A549 (cell line): Measurements from ENCODE around the gene LRCH2.

Experiments used
- ATOH8 ChIP-seq: fragments of 250-450 bp; sonication (Bioruptor Pico); IDR thresholded peaks from 2 replicates; pipeline ENCODE4 v1.5.0; 2020; ENCODE audit warnings: low read depth, mild to moderate bottlenecking, moderate library complexity
- BHLHE40 ChIP-seq: IDR thresholded peaks from 2 replicates; pipeline ENCODE4 v1.6.1; 2012; ENCODE audit warnings: low read depth, low read length, inconsistent platforms
- CBX2 ChIP-seq: fragments of 200-600 bp; sonication (generic); IDR thresholded peaks from 2 replicates; pipeline ENCODE4 v1.6.1; 2016; ENCODE audit warnings: low read depth, mild to moderate bottlenecking, borderline replicate concordance
- CEBPB ChIP-seq, 2 experiments: fragments of >200 bp in 1 of 2; sonication (Bioruptor Twin) in 1 of 2; formaldehyde crosslinking in 1 of 2; IDR thresholded peaks; 2 replicates each; pipeline ENCODE4 v1.6.1; 2012 to 2016
- CTCF ChIP-seq: fragments of >200 bp; sonication (Bioruptor Twin); formaldehyde crosslinking; IDR thresholded peaks from 3 replicates; pipeline ENCODE4 v1.5.1; 2016
- EHMT2 ChIP-seq: fragments of 200-600 bp; sonication (generic); IDR thresholded peaks from 2 replicates; pipeline ENCODE4 v1.6.1; 2016; ENCODE audit warnings: antibody characterized with exemption, low read depth, mild to moderate bottlenecking, moderate library complexity
- EP300 ChIP-seq, 2 experiments: fragments of >200 bp; sonication (Bioruptor Twin); formaldehyde crosslinking; IDR thresholded peaks; 2 replicates in 1 of 2; 3 replicates in 1 of 2; pipeline ENCODE4 v1.6.1; 2016 to 2017
- POLR2A ChIP-seq: IDR thresholded peaks from 2 replicates; pipeline ENCODE4 v1.6.1; 2012; ENCODE audit warnings: mild to moderate bottlenecking, low read length
- RFX5 ChIP-seq: fragments of 450-650 bp; IDR thresholded peaks from 2 replicates; pipeline ENCODE4 v1.7.1; 2014; ENCODE audit warnings: antibody characterized with exemption, mild to moderate bottlenecking, moderate library complexity
- RNF2 ChIP-seq: fragments of 200-600 bp; sonication (generic); IDR thresholded peaks from 2 replicates; pipeline ENCODE4 v1.6.1; 2016; ENCODE audit warnings: low read depth, mild to moderate bottlenecking, antibody characterized with exemption, moderate library complexity, borderline replicate concordance
- TF ChIP-seq, protein P1 (sequence below): fragments of 150-350 bp; IDR thresholded peaks from 2 replicates; pipeline ENCODE4 v1.6.1; 2014; ENCODE audit warnings: low read depth, mild to moderate bottlenecking, low read length
- TF ChIP-seq, protein P2 (sequence below): IDR thresholded peaks from 2 replicates; pipeline ENCODE4 v1.6.1; 2012
- TF ChIP-seq, protein P3 (sequence below): IDR thresholded peaks from 2 replicates; pipeline ENCODE4 v1.6.1; 2012; ENCODE audit warnings: low read depth, borderline replicate concordance

DNA sequence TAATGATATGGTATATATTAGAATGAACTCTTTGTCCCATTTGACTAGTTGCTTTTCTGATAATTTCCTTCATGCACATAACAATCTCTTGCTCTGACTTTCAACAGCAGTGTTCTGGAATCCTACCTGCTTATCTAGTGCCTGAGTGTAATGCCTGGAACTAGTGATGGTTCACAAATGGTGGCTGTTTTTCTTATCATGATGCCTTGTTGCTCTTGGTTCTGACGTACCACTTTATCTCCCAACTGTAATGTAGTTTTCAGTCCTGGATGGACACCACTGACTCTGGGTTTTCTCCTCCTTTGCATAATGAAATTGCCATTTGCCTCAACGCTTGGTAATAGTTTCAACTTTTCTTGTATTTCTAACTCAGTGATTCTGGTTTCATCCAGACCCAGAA, 30.1 kb upstream of the LRCH2 start:
- no peak for TF ChIP-seq CTCF
- TF ChIP-seq ATOH8 (CRISPR knock-in tag): no peak
- no peak for TF ChIP-seq CEBPB (IDR thresholded peaks at IDR 0.05)
- TF ChIP-seq RFX5: no peak
- TF ChIP-seq POLR2A: no peak
- TF ChIP-seq, protein P1, sequence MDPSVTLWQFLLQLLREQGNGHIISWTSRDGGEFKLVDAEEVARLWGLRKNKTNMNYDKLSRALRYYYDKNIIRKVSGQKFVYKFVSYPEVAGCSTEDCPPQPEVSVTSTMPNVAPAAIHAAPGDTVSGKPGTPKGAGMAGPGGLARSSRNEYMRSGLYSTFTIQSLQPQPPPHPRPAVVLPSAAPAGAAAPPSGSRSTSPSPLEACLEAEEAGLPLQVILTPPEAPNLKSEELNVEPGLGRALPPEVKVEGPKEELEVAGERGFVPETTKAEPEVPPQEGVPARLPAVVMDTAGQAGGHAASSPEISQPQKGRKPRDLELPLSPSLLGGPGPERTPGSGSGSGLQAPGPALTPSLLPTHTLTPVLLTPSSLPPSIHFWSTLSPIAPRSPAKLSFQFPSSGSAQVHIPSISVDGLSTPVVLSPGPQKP: no peak
- TF ChIP-seq, protein P2, sequence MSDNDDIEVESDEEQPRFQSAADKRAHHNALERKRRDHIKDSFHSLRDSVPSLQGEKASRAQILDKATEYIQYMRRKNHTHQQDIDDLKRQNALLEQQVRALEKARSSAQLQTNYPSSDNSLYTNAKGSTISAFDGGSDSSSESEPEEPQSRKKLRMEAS: no peak
- no peak for TF ChIP-seq EHMT2
- TF ChIP-seq RNF2: no peak
- TF ChIP-seq, protein P3, sequence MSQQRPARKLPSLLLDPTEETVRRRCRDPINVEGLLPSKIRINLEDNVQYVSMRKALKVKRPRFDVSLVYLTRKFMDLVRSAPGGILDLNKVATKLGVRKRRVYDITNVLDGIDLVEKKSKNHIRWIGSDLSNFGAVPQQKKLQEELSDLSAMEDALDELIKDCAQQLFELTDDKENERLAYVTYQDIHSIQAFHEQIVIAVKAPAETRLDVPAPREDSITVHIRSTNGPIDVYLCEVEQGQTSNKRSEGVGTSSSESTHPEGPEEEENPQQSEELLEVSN: no peak
- TF ChIP-seq BHLHE40: no peak
- no peak for TF ChIP-seq CBX2
- no peak for TF ChIP-seq EP300 (IDR thresholded peaks at IDR 0.05)
